Astrocyte (in vitro differentiated cells and primary cell): Measurements from ENCODE around the gene C2CD4B.

Experiments used
- EZH2 ChIP-seq: IDR thresholded peaks from 2 replicates; pipeline ENCODE4 v1.6.1; 2012; ENCODE audit warnings: mild to moderate bottlenecking, low read length, inconsistent platforms; ENCODE audit not compliant: insufficient read depth
- TF ChIP-seq, protein P1 (sequence below): IDR thresholded peaks from 2 replicates; pipeline ENCODE4 v1.5.1; 2011; ENCODE audit warnings: low read depth, mild to moderate bottlenecking, inconsistent platforms, low read length, moderate library complexity; ENCODE audit not compliant: insufficient read depth

- TF ChIP-seq, protein P1, sequence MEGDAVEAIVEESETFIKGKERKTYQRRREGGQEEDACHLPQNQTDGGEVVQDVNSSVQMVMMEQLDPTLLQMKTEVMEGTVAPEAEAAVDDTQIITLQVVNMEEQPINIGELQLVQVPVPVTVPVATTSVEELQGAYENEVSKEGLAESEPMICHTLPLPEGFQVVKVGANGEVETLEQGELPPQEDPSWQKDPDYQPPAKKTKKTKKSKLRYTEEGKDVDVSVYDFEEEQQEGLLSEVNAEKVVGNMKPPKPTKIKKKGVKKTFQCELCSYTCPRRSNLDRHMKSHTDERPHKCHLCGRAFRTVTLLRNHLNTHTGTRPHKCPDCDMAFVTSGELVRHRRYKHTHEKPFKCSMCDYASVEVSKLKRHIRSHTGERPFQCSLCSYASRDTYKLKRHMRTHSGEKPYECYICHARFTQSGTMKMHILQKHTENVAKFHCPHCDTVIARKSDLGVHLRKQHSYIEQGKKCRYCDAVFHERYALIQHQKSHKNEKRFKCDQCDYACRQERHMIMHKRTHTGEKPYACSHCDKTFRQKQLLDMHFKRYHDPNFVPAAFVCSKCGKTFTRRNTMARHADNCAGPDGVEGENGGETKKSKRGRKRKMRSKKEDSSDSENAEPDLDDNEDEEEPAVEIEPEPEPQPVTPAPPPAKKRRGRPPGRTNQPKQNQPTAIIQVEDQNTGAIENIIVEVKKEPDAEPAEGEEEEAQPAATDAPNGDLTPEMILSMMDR: no peak
- TF ChIP-seq EZH2: no peak
Observed at GRCh38 chr15:62187910-62188309, 22.8 kb upstream of the C2CD4B start.
